ENCODE measurements around the gene HCFC2.
"Not testable (repeated sequence)": the region's sequence is repeated elsewhere in the genome, so short reads cannot be mapped to it uniquely, and the experiment has no call there.

HCFC2 gene

DNA sequence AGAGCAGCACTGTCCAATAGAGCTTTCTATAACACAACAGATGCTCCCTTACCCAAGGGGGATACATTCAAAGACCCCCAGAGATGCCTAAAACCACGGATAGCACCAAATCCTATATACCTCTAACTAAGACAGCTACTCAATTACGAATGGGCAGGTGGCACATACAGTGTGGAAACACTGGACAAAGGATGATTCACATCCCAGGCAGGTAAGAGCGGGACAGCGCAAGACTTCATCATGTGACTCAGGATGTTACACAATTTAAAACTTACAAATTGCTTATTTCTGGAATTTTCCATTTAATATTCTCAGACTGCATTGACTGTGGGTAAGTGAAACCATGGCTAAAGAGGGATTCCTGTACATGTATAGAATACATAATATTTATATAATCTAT, 5.5 kb upstream of the HCFC2 start:
- no peak for DNase-seq

GRCh38 chr12:104059963-104060362, 4.4 kb upstream of the HCFC2 start:
- no peak for DNase-seq

DNA sequence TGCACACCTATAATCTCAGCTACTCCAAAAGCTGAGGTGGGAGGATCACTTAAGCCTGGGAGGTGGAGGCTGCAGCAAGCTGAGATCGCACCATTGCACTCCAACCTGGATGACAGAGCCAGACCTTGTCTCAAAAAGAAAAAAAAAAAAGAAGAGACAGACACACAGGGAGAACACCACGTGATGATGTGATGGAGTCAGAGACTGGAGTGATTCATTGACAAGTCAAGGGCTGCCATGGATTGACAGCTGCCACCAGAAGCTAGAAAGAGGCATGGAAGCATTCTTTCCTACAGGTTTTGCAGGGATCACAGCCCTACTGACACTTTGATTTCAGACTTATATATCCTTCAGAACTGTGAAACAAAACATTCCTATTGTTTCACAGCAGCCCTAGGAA, 3.5 kb upstream of the HCFC2 start:
- no peak for DNase-seq

GRCh38 chr12:104063712-104064030, 660 bp upstream of the HCFC2 start:
- no peak for DNase-seq

DNA sequence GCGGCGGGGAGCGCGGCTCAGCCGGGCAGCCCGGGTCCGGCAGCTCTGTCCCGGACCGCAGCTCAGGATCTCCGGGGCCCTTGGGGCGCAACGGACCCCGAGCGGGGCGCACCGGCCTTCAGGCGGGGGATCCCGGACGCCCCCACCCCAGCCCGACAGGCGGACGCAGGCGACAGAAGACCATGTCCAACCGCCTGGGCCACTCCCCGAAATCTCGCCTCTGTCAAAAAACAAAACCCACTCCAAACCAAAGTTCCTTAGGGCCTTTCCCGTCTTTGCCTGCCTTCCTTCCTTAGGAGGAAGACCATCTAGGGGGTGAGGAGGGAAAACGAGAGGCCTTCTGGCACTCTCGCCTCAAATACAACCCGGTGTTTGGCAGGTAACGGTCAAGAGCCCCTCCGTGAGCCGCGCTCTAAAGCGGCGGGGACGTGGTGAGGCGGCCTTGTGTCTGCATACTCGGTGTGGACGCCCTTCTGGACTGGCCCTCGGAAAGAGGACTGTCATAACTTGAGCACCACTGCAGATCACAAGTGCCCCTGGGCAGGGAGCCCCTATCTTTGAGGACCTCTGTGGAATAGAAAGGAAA, 604 bp downstream of the HCFC2 start:
- no peak for DNase-seq

- no peak for DNase-seq
These were observed 7.8 kb downstream of the HCFC2 start for GRCh38 chr12:104072099-104072498.

DNA sequence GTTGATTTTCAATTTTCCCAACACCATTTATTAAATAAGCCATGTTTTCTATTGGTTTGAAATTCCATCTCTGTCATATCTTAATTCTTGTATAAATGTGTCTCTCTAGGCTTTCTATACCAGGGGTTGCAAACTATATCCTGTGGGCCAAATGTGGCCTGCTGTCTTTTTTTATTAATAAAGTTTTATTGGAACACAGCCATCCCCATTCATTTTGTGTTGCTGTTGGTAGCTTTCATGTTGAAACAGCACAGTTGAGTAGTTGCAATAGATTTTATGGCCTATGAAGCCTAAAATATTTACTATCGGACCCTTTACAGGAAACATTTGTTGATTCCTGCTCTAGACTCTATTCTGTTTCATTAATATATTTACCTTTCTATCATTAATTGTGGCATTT, 9.4 kb downstream of the HCFC2 start:
- no peak for DNase-seq

- DNase-seq: no peak
These were observed 14.7 kb downstream of the HCFC2 start for GRCh38 chr12:104079024-104079423.

GRCh38 chr12:104080764-104081163, 16.4 kb downstream of the HCFC2 start:
- no peak for DNase-seq

DNA sequence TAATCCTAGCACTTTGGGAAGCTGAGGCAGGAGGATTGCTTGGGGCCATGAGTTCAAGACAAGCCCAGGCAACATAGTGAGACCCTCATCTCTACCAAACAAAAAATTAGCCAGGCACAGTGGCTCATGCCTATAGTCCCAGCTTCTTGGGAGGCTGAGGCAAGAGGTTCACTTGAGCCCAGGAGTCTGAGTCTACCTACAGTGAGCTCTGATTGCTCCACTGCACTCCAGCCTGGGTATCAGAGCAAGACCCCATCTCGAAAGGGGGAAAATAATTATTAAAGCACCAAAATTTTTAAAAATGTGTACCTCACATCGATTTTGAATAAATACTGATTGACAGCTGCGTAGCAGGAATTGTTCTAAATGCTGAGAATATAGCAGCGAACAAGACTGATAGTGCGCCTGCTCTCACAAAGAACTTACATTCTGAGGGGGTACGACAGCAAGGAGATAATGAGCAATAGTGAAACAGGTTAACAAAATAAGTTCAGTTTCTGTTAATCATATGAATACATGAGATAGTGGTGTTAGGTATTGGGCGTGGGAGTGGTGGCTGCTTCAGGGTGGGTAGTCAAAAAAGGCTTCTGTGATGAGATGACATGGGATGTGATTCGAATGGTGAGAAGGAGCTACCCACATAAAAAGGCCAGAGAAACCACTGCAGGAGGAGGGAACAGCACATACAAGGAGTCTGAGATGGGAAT, 19.6 kb downstream of the HCFC2 start:
- no peak for DNase-seq

DNA sequence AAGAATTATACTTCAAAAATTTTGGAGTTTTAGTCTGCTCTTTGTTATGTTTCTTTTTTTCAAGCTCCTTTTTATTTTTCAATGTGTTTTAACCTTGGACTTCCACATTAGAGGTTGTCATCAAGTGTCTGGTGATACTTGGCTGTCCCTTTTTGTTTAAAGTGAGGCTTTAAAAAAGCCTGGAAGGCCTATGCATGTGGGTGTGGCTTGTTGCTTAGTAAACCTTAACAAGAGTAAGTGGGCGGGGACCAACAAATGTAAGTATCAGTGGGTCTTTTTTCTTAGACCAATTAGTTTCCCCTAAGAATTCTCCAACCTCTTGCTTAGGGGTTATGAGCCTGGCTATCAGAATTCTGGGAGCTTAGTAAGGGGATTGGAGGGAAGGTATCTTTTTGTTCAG, 26.4 kb downstream of the HCFC2 start:
- DNase-seq: no peak

- no peak for DNase-seq
These were observed 26.8 kb downstream of the HCFC2 start for GRCh38 chr12:104091136-104091535.

- no peak for DNase-seq
These were observed 30.0 kb downstream of the HCFC2 start for GRCh38 chr12:104094284-104094683.

DNA sequence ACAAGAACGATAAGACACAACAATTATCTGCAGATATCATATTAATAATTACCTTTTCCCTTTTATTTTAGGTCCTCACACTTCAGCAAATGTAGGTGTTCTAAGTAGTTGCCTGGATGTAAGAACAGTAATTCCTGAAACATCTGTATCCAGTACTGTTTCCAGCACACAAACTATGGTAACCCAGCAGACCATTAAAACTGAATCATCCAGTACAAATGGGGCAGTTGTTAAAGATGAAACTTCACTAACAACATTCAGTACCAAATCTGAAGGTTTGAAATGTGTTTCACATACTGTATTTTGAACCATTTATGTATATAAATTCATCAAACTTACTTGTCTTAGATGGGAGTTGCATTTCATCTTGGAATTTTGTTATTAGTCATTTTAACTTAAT, 31.0 kb downstream of the HCFC2 start:
- DNase-seq: no peak

- no peak for DNase-seq
These were observed 33.6 kb downstream of the HCFC2 start for GRCh38 chr12:104097954-104098353.

DNA sequence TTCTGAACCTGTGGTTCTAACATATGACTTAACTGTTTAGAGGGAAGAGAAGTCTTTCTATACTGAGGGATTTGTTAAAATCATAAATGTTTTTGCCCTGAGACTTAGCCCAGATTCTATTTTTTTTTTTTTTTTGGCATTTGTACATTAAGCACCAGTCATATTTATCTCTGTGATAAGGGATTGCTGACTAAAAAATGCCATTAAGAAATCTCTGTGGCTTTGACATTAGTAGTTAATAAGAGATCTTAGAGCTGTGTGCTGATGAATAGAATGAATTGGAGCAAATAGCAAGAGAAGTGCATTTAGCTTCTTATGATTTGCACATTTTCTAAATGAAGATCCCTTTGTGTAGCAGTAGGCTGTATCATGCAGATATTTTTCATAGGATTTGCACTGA, 41.1 kb downstream of the HCFC2 start:
- no peak for DNase-seq

- DNase-seq: no peak
These were observed 42.6 kb downstream of the HCFC2 start for GRCh38 chr12:104106965-104107364.

DNA sequence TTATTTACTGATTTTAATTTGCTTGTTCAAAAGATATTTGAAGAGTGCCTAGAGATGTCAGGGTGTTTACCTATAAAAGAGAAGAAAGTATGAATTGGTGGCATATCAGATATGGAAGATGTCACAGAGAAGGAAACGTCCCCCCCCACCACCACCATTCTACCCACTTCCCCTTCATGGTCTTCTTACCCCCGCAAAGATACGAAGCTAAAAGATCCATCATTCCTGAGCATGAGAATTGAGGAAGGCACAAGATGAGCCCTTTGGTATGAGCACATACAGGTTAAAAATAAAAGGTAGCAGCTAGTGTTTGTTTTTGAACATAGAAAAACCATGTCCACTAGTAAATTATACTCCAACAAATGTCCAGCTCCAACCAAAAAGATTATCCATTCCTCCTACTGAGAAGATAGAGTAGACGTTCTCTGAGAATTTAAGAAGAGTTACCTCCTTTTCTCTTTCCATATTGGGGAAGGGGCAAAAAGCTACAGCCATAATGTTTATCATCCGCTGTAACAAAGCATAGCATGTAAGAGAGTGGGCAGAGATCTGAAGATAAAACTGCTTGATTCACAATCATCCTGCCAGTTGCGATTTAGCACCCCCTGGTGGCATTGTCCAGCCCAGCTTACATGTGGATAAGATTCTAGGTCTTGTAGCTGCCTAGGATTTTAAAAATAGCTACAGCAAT, 44.6 kb downstream of the HCFC2 start:
- DNase-seq: peak; percentile 95

GRCh38 chr12:104109446-104110271, 45.3 kb downstream of the HCFC2 start:
- no peak for DNase-seq

DNA sequence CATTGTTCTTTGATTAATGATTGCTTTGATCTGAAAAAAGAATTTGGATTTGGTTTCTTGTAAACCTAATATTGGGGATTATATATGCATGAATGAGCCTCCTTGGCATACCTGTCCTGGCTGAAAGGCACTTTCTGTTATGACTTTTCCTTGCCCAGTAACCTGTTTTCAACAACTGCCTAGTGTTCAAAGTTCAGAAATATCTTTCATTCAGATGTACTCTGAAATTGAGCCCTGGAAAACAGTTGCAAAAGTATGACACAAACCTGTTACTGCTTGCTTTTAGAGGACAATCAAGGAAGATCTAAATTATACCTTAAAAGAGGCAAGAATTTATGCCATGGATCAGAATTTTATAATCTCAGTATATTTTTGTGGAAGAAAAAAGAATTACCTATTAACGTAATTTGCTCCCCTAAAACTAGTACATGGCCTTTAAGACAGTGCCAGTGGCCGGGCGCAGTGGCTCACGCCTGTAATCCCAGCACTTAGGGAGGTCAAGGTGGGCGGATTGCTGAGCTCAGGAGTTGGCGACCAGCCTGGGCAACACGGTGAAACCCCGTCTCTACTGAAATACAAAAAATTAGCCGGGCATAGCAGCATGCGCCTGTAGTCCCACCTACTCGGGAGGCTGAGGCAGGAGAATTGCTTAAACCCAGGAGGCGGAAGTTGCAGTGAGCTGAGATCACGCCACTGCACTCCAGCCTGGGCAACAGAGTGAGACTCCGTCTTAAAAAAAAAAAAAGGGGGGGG, 50.7 kb downstream of the HCFC2 start:
- DNase-seq: not testable (repeated sequence)

DNA sequence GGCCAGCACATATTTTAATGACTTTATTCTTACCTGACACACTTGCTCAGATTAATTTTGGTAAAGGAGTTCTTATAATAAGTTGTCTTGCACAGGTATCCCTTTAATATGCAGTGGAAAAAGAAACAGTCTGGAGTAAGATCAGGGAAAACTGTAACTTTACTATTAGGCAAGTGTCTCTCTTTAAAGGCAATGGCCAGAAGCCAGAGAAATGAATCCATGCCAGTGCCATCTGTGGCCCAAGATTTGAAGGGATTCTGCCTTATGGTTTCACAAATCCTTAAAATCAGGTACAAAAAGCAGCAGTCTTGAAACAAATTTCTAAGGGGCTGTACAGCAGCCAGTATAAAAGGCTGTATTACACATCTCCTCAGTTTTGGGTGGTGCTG, 51.2 kb downstream of the HCFC2 start:
- DNase-seq: no peak

- DNase-seq: no peak
These were observed 56.7 kb downstream of the HCFC2 start for GRCh38 chr12:104121001-104121400.

DNA sequence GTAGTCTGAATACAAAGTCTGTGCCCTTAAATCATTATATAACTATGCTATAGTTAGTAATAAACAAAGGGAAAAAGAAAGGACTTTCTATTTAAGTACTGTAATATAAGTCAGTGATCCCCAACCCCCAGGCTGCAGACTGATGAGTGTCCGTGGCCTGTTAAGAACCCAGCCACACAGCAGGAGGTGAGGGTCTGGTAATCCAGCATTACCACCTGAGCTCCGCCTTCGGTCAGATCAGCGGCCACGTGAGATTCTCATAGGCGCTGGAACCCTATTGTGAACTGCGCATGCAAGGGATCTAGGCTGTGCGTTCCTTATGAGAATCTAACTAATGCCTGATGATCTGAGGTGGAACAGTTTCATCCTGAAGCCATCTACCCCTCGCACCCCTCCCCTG, 58.0 kb downstream of the HCFC2 start:
- no peak for DNase-seq

Measured in eye (tissue), 1 donor.